Measurements from ENCODE around the gene ARHGAP15. TPM values are rescaled to one million over a fixed set of nuclear protein-coding genes. Genes with fewer than 3 reads are reported as not detected.

ARHGAP15 gene
- total and polyA plus RNA-seq, 9 donors: 1.5 to 10.0 (median 2.6) TPM

DNA sequence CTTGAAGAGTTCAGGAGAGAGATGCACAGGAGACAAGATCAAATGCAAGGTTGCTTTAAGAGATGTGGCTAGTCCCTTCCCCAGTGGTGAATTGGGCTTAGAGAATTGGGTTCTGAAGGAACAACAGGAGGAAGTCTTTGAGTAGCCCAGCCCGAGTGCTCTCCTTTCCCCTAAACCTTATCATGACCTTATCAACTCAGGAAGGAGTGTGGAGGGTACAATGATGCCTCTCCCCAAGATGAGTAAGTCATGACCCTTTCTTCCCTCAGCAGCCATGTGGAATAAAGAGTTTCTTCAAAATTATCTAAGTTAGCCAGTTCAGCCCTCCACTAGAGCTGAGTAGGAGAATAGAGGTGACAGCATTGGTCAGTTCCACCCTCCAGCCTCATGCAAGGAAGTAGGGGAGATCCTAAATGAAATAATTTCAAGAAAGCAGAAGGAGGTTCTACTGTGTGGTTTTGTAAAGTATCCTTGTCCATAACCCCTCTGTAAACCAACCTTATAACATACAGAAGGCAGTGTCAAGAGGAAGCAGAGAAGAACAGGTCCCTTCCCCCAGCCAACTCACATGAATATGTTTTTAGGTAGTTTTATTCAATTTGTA lies 88.4 kb downstream of the ARHGAP15 start:
- no peak for TF ChIP-seq CTCF (IDR thresholded peaks at IDR 0.05)
- no peak for TF ChIP-seq POLR2A (IDR thresholded peaks at IDR 0.05)
- no peak for TF ChIP-seq EP300 (IDR thresholded peaks at IDR 0.05)
- Histone ChIP-seq H3K27ac (no peak overlapping the region), H3K27me3 (no peaks in the 10 kb centered on the region), H3K4me1 (ENCODE audit: insufficient read depth) (no peaks in the 10 kb centered on the region), H3K4me3 (no peak overlapping the region), H3K9me3 (no peaks in the 10 kb centered on the region), H3K36me3 (no peaks in the 10 kb centered on the region)
- DNase-seq: no peak
- intact Hi-C loops (cut with DNase I): no loop called here
- WGBS, 3 donors: 66 to 85% (median 76%) methylated on average over 1 of the region's 1 CpG

DNA sequence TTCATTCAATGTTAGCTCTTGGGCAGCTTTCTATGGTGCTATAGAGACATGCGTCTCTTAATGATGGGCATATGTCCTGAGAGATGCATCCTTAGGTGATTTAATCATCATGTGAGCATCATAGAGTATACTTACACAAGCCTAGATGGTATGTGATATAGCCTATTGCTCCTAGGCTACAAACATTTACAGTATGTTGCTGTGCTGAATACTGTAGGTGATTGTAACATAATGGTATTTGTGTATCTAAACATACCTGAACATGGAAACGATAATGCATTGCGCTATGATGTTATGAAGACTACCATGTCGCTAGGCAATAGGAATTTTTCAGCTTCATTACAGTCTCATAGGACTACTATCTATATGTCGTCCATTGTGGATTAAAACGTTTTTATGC lies 89.4 kb downstream of the ARHGAP15 start:
- WGBS, 3 donors: 91 to 94% (median 93%) methylated on average over 6 of the region's 6 CpGs
- Histone ChIP-seq H3K27me3 (no peaks in the 10 kb centered on the region), H3K4me1 (ENCODE audit: insufficient read depth) (no peaks in the 10 kb centered on the region), H3K4me3 (no peak overlapping the region), H3K9me3 (no peaks in the 10 kb centered on the region), H3K27ac (no peak overlapping the region), H3K36me3 (no peaks in the 10 kb centered on the region)
- intact Hi-C loops (cut with DNase I): no loop called here
- TF ChIP-seq EP300 (IDR thresholded peaks at IDR 0.05): no peak
- no peak for TF ChIP-seq POLR2A (IDR thresholded peaks at IDR 0.05)
- no peak for TF ChIP-seq CTCF (IDR thresholded peaks at IDR 0.05)
- no peak for DNase-seq

- Histone ChIP-seq H3K36me3 (no peaks in the 10 kb centered on the region), H3K27me3 (no peaks in the 10 kb centered on the region), H3K4me3 (no peak overlapping the region), H3K9me3 (no peaks in the 10 kb centered on the region), H3K4me1 (ENCODE audit: insufficient read depth) (no peaks in the 10 kb centered on the region), H3K27ac (no peak overlapping the region)
- intact Hi-C loops (cut with DNase I): no loop called here
- TF ChIP-seq POLR2A (IDR thresholded peaks at IDR 0.05) (no peak), EP300 (IDR thresholded peaks at IDR 0.05) (no peak), CTCF (IDR thresholded peaks at IDR 0.05) (no peak)
- 89 to 98% (median 94%) methylated on average over 3 of the region's 3 CpGs for WGBS, 3 donors
- no peak for DNase-seq
Measured at GRCh38 chr2:143219266-143219665, 90.0 kb downstream of the ARHGAP15 start.

DNA sequence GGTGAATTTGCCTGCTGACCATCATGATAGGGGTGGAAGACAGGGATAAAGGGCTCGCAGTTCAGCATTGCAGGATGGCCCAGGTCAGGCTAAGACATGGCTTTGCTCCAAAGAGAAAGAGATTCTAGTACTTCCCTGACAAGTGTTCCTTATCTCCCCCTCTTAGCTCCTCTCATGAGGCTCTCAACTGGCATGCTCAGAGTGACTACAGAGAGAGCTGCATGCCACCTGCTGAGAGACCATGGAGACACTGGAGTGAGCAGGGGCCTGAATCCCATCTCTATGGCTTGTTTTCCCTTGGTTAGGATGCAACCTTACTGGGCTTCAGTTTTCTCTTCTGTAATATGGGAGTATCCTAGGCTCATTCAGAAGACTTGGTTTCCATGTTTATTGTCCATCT lies 94.3 kb downstream of the ARHGAP15 start:
- Histone ChIP-seq H3K27ac (no peak overlapping the region), H3K4me1 (ENCODE audit: insufficient read depth) (no peaks in the 10 kb centered on the region), H3K4me3 (no peak overlapping the region), H3K9me3 (no peaks in the 10 kb centered on the region), H3K36me3 (no peaks in the 10 kb centered on the region), H3K27me3 (no peaks in the 10 kb centered on the region)
- intact Hi-C loops (cut with DNase I): loop anchor here in 1 of 4 donors (10.0 kb wide), 1 partner anchor 59 kb away; no protein-coding TSS in a partner anchor
- TF ChIP-seq CTCF (IDR thresholded peaks at IDR 0.05) (no peak), EP300 (IDR thresholded peaks at IDR 0.05) (no peak), POLR2A (IDR thresholded peaks at IDR 0.05) (no peak)
- 67 to 86% (median 72%) methylated on average over 1 of the region's 1 CpG for WGBS, 3 donors
- DNase-seq: no peak
